Suppressor macrophage treated with lipopolysaccharide for 1 hour (primary cell): Measurements from ENCODE around the gene KRT78.
"Not testable (repeated sequence)": the region's sequence is repeated elsewhere in the genome, so short reads cannot be mapped to it uniquely, and the experiment has no call there.

Experiments used
- DNase-seq, 3 donors: peaks; one replicate each; pipeline ENCODE4 v3.0.0-alpha.2; 2020 to 2022

The KRT78 gene

GRCh38 chr12:52871291-52872039 lies 22.7 kb upstream of the KRT78 start:
- peak; percentile 62 to 82 (median 64) for DNase-seq

GRCh38 chr12:52870361-52871290 lies 21.8 kb upstream of the KRT78 start:
- DNase-seq, result peak; percentile 51 to 77 (median 66)

- DNase-seq, result peak; percentile 79 to 93 (median 85)
Observed at GRCh38 chr12:52867642-52868041, 18.8 kb upstream of the KRT78 start.

- no peak for DNase-seq
Observed at GRCh38 chr12:52867152-52867551, 18.4 kb upstream of the KRT78 start.

GRCh38 chr12:52865090-52865944 lies 16.5 kb upstream of the KRT78 start:
- DNase-seq, result peak; percentile 56 to 78 (median 69)

GRCh38 chr12:52862023-52862422 lies 13.2 kb upstream of the KRT78 start:
- no peak for DNase-seq

GRCh38 chr12:52861511-52861910 lies 12.7 kb upstream of the KRT78 start:
- DNase-seq, result no peak

GRCh38 chr12:52860102-52860823 lies 11.5 kb upstream of the KRT78 start:
- peak; percentile 59 to 78 (median 77) for DNase-seq

- no peak for DNase-seq
Observed at GRCh38 chr12:52857500-52857899, 8.7 kb upstream of the KRT78 start.

GRCh38 chr12:52856787-52857186 lies 8.0 kb upstream of the KRT78 start:
- DNase-seq, result no peak

GRCh38 chr12:52856077-52856476 lies 7.3 kb upstream of the KRT78 start:
- DNase-seq, result not testable (repeated sequence)

- no peak for DNase-seq
Observed at GRCh38 chr12:52851787-52852186, 3.0 kb upstream of the KRT78 start.

- DNase-seq, result no peak
Observed at GRCh38 chr12:52850681-52851080, 1.9 kb upstream of the KRT78 start.

- DNase-seq, result no peak
Observed at GRCh38 chr12:52849511-52849910, 717 bp upstream of the KRT78 start.

GRCh38 chr12:52847335-52848102 lies 1.3 kb downstream of the KRT78 start:
- peak; percentile 82 to 88 (median 84) for DNase-seq

- DNase-seq, result peak in 2 of 3 donors; percentile 34 to 44
Observed at GRCh38 chr12:52846356-52846970, 2.3 kb downstream of the KRT78 start.

GRCh38 chr12:52845946-52846345 lies 2.8 kb downstream of the KRT78 start:
- DNase-seq, result no peak

- DNase-seq, result no peak
Observed at GRCh38 chr12:52844386-52844785, 4.4 kb downstream of the KRT78 start.

GRCh38 chr12:52839436-52840105 lies 9.2 kb downstream of the KRT78 start:
- no peak for DNase-seq
